GM18519 (cell line): Measurements from ENCODE around the gene FOXB2.

Experiments
- ATAC-seq: cut with Tn5 transposase; IDR thresholded peaks from one replicate; pipeline ENCODE4 v1.9.1; 2021; ENCODE audit warnings: mild to moderate bottlenecking, moderate library complexity; ENCODE audit not compliant: unreplicated experiment, low FRiP score

Gene FOXB2

DNA sequence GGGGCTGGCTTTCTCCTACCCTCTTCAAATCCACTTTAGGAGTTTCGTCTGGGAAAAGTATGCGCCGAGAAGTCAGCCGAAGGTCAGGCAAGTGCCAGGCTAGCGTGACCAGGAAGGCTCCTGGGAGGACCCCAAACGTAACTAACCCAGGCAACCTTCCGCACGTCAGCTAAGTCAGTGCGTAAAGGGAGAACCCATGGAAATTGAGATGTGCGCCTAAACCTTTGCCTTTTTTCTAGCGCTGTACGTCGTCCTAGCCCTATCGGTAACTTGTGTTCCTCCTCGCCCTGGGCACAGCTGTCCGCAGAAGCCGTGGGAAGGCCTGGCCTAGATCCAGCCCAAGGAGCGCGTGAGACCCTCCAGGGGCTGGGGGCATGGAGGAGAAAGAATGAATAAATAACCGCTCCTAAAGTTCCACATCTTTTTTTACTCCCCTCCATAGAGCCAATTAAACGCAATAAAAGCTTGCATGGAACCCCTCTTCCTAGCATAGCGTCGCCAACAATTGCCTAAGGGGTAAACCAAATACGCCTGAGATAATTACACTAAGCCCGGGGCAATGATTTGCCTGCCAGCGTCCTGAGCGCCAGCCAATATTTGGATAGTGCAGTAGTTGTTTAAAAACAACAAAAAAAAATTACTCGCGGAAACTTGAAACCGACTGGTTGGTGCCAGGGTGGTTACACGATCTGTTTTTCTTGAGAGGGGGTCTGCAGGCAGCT is 4.0 kb upstream of the FOXB2 start:
- ATAC-seq = no peak

DNA sequence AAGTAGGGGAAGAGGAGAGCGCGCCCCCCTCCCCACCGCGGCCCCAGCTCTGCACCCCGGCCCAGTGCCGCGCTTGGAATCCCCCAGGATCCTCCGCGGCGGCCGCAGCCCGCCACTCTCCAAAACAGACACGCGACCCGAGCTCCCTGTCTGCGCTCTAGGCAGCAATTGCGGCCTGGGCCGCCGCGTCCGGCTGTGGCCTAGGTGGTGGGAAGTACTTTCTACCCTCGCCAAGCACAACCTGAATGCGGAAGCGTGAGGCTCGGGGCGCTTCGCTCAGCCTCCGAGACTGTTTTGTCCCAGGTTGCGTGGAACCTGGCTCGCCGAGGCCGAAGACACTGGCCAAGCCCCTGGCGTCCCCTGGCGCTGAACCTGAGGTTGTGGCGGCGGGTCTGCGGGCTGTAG is 3.3 kb upstream of the FOXB2 start:
- no peak for ATAC-seq

DNA sequence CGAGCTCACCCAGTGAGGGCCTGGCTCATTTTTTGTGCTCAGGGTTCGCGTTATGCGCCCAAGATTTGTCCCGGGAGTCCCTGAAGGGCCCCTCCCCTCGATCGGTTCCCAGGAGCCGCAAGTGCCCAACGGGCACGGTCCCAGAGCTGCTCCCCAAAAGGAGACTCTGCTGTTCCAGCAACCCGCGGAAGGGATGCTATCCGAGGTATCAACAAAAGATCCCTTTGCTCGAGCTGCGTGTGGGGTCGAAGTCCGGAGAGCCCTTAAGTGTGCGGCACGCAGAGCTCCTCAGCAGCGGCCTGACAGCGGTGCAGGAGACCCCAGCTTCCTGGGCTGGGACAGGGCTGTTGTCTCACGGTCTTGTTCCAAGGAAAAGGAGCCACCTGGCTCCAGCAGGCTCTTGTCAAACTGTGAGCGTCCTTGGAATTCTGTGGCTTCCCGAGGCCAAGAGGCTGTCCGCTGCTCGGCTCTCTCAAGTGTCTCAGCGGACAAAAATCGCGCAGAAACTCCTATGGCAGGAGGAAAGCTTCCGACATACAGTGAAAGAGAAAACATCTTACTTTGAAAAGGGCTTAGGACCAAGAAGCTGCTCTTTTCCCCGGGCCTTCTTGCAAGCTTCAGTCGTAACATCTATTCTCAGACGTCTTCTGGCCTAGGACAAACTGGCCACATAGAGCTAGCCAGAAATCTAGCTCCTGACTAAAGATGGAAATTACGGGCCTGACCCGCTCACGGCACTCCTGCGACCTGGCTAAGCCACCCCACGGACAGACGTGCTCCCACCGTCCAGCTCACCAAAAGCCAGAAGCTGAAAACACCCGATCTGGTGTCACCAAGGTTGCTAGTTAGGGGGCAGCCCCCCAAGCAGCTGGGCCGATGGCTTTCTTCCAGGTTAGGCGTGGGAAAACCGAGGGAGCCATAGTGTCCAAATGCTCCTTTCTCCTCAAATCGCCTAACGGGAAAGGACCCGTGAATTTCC is 2.6 kb upstream of the FOXB2 start:
- ATAC-seq = no peak

DNA sequence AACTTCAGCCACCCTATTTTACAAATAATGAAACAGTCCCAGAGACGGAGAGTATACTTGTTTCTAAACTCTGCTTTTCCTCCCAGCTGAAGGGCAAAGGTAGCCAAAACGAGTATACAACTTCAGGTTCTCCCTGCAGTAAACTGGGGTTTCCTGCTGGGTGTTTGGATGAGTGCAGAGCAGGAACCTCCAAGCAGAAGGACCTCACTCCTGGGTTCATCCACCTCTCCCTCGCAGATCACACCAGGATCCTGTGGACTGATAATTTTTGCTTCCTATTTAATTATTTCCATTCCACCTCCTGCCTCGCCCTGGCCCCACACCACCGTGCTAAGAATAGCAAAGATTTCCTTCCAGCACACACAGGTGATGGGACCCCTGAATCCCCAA is 2.0 kb upstream of the FOXB2 start:
- ATAC-seq = no peak

DNA sequence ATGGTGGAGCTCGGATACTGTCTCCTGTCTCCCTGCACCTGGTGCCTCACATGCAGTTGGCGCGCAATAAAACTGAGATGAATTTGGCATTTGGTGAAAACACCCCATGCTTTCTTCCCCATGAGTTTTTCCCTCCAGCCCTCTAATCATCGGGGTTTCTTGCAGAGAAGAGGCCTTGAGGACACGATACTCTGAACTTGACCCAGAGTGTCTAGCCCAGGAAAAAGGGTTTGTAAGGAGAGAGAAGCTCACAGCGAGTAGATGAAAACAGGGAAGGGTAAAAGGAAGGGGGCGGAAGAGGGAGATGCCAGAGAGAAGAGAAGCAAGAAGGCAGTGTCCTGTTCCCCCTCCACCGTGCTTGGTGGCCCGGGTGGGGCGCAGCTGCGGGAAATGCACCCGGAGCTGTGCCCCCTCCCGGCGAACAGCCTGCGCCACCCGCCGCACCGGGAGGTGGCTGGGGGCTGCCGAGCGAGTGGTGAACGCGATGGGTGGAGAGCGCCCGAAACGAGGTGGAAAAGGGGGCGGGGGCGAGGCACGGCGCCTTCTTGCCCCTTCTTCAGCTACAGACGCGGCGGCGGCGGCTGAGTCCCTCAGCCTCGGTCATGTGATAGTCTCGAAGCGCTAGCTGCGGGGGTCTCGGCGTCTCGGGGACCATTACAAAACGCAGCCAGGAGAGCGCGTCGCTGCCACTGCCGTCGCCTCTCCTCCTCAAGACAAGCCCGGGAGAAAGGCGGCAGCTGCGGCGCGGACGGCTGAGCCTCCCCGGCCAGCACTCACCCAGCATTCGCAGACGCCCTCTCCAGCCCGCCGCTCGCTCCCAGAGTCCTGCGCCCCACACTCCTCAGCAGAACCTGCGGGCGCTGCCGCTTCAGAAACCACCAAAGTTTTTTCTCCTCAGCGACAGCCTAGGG is 1.1 kb upstream of the FOXB2 start:
- ATAC-seq = no peak

DNA sequence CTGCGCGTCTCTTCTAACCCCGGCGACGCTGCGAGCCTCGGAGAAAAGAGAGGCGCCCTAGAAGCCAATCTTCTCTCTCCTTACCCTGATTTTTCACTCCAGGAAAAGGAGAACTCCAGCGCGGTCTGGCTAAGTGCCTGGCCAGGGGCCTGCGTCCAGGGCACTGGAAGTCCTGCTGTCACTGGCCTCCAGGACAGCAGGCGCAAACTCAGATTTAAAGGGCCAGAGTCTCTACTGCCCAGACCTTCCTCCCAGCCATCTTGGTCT is 553 bp upstream of the FOXB2 start:
- no peak for ATAC-seq

DNA sequence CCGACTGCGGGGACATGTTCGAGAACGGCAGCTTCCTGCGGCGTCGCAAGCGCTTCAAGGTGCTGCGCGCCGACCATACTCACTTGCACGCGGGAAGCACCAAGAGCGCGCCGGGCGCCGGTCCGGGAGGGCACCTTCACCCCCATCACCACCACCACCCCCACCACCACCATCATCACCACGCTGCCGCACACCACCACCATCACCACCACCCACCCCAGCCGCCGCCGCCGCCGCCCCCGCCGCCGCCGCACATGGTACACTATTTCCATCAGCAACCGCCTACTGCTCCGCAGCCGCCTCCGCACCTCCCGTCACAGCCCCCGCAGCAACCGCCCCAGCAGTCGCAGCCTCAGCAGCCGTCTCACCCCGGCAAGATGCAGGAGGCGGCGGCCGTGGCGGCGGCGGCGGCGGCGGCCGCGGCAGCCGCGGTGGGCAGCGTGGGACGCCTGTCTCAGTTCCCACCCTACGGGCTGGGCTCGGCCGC is 514 bp downstream of the FOXB2 start:
- no peak for ATAC-seq

DNA sequence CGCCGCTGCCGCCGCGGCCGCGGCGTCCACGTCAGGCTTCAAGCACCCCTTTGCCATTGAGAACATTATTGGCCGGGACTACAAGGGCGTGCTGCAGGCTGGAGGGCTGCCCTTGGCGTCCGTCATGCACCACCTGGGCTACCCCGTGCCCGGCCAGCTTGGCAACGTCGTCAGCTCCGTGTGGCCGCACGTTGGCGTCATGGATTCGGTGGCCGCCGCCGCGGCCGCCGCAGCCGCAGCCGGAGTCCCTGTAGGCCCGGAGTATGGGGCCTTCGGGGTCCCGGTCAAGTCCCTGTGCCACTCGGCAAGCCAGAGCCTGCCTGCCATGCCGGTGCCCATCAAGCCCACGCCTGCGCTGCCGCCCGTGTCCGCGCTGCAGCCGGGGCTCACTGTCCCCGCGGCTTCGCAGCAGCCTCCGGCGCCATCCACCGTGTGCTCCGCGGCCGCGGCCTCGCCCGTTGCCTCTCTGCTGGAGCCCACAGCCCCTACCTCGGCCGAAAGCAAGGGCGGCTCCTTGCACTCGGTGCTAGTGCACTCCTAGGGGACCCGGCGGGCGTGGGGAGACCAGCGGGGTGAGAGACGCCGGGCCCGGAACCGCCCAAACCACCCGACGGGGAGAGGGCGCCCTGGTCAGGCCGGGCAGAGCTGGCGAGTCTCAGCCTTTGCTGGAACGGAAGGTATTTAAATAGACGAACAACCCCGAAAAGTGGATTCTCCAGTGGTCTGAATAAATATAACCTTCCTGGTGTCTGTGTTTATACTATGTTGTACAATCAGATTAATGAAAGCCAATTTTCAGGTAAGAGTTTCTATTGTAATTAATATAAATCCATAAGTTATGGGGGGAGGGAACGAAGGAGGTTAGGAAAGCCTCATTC is 1.2 kb downstream of the FOXB2 start:
- no peak for ATAC-seq

DNA sequence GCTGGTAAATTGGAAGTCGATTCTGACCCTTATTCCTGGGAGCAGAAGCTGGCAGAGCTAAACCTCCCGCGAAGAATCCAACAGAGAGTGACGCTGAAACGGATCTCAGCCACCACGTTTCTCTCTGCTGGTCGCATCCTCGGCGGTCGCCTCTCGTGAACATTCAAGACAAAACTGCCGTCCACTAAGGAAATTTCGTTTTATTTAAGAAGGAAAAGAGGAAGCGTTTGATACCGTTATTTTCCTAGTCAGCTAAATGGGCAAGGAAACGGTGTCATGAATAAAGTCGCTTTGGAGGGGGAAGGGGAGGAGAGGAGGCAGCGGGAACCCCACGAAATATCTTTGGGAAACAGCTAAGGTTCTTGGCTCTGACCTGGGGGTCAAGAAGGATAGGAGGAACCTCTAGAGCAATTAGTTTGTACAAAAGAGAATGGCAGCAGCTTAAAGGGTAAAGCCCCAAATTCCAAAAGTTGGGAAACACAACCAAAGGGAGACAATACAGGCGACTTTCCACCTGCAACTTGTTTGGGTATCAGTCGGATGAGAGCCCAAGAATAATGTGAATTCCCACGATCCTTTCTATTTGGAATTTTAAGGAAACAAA is 1.9 kb downstream of the FOXB2 start:
- ATAC-seq = no peak

DNA sequence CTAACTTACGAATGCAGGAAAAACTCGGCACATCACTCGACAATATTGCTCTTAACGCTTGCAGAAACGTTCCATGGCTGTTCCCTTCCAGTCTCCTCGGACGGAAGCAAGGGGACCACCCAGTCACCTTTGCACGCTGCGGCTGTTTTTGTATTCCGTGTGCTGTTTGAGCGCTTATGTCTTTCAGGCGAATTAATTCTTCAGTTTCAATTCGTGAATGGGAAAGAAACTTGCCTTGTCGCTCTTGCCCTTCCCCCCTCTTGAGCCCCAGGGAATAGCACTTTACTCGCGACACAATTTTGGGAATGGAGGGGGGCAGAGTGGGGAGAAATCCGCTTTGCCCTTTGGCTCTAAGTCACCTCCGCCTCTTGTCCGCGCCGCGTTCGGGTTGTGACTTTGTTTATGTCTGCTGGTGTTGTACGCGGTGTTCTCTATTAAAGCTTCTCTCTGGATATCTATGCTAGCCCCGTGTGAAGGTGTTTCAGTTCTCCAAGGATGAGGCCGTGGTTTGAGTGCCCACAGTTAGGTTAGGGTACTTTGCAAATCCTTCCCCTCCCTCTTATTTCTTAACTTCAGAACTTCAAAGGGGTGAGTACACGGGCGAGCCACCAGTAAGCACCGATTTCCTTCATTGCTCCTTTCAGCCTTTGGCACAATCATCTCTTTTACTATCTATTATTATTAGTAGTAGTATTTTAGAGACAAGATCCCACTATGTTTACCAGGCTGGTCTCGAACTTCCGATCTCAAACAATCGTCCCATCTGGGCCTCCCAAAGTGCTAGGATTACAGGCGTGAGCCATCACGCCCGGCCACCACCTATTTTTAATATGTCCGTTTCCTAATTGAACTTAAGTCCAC is 2.7 kb downstream of the FOXB2 start:
- no peak for ATAC-seq

DNA sequence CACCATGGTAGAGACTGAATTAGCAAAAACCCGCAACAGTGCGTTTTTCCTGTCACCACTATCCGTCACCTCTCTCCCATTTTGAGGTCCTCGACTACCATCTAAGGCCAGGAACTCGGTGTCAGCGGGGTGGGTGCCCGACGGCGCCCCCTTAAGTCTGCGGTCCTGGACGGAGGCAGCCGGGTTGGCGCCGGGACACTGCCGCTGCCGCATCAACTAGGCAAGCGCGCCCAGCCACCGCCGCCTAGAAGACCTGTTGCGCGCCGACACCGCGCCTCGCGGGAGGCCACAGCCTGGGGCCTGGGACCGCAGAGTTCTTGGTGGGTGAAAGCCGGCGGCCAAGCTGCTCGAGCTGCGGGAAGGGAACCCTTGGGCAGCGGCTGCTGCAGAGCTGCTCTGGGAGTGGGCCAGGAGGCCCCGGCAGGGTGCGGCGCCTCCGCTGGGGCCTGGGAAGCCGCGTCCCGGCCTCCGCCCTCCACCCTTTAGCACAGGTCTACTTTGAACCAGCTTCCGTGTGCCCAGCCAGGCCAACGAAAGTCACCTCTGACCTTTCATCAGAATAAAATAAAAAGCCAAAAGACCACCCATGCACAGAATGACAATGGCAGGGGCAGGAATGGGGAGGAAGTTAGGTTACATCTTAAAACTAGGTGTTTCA is 3.5 kb downstream of the FOXB2 start:
- no peak for ATAC-seq

DNA sequence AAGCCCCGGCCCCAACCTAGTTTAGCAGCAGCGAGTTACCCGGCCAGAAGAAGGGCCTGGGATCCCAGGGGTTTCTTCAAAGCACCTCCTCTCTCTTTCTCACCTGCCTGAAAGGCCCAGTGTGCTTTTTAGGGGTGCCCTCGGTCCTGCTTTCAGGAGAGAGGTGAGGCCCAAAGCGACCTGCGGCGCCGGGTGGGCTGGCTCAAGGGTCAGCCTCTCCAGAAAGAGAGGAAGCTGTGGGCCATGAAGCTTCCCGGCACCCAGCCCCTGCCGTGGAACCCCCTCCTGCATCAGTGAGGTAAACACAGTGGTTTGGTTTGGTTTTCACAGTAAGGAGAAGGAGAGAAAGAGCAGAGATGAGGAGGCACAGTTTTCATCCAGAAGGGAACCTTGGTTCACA is 4.3 kb downstream of the FOXB2 start:
- ATAC-seq = no peak

DNA sequence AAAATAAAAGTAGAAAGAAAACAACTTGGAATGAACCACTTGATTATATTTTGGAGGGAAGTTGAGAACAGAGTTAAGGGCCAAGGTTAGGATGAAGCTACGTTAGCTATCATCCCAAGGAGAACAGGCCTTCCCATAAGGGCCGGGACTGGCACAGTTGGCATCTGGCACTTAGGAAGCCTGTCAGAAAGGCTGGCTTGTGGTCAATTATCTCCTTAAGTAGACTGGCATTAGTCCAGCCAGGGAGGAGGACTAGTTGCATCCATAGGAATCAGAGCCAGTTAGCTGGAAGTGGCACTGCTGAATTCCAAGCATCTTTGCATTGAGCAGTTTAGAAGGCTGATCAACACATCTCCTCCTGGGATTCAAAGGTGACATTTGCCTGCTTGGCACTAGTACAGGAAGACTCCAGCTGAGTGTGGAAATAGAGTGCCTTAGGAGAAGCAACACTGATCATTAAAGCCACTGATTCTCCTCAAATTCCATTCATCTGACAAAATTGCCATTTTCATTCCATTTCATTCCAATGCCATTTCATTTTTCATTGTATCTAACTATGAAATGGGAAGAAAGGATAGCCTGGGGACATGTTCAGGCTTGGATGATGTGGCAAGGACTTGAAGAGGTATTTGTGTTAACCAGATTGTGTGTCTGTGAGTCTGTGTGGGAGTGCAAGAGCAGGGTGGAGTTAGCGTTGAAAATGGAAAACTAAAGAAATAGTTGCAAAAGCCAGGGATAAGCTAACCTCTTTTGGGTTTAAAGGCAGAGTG is 5.5 kb downstream of the FOXB2 start:
- no peak for ATAC-seq

DNA sequence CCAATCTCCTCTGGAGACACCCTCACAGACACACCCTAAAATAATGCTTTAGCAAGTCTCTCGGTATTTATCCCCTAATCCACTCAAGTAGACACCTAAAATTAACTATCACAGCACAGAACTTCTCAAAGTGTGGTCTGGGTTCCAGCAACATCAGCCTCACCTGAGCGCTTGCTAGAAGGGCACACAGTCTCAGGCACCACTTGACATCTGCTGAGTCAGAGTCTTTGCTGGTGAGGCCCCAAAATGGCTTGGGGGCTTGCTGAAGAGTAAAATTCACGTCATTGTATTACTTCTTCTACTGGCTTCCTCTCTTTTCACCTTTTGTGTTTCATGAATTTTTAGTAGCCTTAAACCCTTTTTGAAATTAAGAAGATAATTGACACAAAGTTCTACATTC is 9.0 kb downstream of the FOXB2 start:
- no peak for ATAC-seq

DNA sequence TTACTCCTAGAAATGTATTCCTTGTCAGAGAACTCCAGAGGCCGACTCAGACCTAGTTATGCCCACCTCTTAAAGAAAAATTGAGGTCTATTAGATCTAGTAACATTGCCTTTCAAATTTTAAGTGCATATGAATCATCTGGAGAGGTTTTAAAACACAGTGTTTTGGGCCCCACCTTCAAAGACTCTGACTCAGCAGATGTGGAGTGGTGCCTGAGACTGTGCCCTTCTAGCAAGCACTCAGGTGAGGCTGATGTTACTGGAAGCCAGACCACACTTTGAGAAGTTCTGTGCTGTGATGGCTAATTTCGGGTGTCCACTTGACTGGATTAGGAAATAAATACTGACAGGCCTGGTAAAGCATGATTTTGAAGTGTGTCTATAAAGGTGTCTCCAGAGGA is 10.6 kb downstream of the FOXB2 start:
- no peak for ATAC-seq

DNA sequence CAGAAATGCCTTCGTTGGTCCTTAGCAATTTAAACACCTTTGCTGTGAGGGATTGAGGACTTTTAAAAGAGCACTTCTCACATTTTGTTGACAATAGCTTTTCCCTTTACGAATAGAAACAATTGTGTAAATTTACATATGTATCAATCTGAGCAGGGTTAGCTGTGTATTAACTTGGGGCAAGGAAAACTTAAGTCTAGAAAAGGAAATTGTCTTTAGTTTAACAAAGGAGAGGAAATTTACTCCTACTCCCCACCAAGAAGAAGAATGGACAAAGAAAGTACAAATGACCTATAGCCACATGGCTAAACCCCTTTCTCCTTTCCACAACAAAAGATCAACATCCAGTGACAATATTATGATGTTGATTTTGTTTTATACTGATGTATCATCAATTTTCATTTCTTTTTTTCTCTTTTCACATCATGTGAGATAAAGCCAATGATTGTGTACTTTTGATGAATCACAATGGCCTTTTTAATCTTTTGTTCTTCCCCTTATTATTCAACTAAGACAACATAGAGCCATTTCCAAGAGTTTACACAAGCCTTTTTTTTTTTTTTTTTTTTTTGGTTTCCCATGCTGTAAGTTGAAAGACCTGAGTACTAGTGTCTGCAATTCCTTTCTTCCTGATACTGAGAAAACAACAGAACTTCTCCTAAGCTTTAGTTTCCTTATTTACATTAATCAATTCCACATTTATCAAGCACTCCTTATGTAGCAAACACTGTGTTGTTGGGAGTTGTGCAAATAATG is 19.0 kb downstream of the FOXB2 start:
- no peak for ATAC-seq

DNA sequence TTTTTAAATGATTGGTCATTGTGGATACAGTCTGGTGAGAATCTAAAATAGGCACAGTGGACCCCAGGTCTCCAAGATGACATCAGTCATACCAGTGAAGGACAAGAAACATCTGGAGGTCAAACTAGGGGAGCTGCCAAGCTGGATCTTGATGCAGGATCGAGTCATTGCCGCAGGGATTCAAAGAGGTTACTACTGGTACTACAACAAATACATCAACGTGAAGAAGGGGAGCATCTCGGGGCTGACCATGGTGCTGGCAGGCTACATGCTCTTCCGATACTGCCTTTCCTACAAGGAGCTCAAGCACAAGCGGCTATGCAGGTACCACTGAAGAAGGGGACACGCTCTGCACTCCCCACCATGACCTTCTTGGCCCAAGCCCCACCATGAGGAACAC is 20.9 kb downstream of the FOXB2 start:
- no peak for ATAC-seq
